ENCODE measurements around the gene CDK18. TPM values are rescaled to one million over a fixed set of nuclear protein-coding genes. Genes with fewer than 3 reads are reported as not detected.
A peak's percentile ranks its signal among the peaks of the same experiment; 100 is the strongest.
"Not testable (repeated sequence)": the region's sequence is repeated elsewhere in the genome, so short reads cannot be mapped to it uniquely, and the experiment has no call there.

CDK18 gene
- total RNA-seq, 8 experiments from 2014 or later: 1.3 to 12.0 (median 2.3) TPM

- H3K4me1 ChIP-seq (replicated peaks in 1 of 2): peaks cover 21 to 22% of the 10 kb centered on the region in 2 donors
- peak overlapping the region; percentile 45 to 63 for H3K27ac ChIP-seq
- H3K4me3 ChIP-seq: no peak overlapping the region
- WGBS, 10 experiments: 0 to 66% (median 50%) methylated on average over 1 to 4 of the region's 4 CpGs; no CpG with 5 or more reads in 3 of the 10 experiments
- in situ Hi-C loops (cut with MboI; ENCODE audit: low pct_unique_long_range_greater_than_20kb in 2 of 9, low sequenced_read_pairs in 9 of 9, unreplicated experiment in 9 of 9): no loop called here
- ATAC-seq (replicated peaks in 6 of 8): peak in 3 of 8 experiments; percentile 31 to 77 (median 75)
Observed at GRCh38 chr1:205473475-205473874, 31.0 kb upstream of the CDK18 start.

DNA sequence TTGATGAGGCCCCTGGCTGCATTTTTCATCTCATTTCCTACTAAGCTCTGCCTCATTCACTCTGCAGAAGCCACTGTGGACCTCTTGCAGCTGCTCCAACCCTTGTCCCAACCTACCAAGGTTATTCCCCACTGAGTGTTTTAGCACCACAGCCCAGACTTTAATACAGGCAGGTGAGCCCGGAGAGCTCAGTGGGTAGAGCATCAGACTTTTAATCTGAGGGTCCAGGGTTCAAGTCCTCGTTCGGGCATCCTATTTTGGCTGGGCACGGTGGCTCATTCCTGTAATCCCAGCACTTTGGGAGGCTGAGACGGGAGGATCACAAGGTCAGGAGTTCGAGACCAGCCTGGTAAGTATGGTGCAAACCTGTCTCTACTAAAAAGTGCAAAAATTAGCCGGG, 30.5 kb upstream of the CDK18 start:
- in situ Hi-C loops (cut with MboI; ENCODE audit: low pct_unique_long_range_greater_than_20kb in 2 of 9, low sequenced_read_pairs in 9 of 9, unreplicated experiment in 9 of 9): no loop called here
- 57 to 96% (median 91%) methylated on average over 3 to 7 of the region's 7 CpGs; no CpG with 5 or more reads in 2 of the 10 experiments for WGBS, 10 experiments

DNA sequence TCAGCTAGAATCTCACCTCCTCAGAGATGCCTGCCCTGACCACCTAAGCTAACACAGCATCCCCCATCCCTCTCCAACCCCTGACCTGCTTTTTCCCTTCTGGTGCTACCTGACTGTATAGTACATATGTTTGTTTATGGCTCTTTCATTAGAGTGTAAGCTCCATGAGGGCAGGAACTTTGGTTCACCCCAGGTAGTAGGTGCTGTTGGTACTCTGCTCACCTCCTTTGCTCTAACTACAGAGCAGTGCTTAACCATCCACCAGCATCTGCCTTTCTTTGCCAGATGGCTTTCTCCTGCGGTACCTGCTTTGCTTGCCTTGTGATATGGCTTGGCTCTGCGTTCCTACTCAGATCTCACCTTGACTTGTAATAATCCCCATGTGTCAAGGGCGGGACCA, 29.9 kb upstream of the CDK18 start:
- peaks cover 21 to 22% of the 10 kb centered on the region in 2 donors for H3K4me1 ChIP-seq (replicated peaks in 1 of 2)
- no peak overlapping the region for H3K27ac ChIP-seq
- in situ Hi-C loops (cut with MboI; ENCODE audit: low pct_unique_long_range_greater_than_20kb in 2 of 9, low sequenced_read_pairs in 9 of 9, unreplicated experiment in 9 of 9): no loop called here
- no peak overlapping the region for H3K4me3 ChIP-seq
- WGBS, 10 experiments: 42 to 100% (median 94%) methylated on average over 1 to 3 of the region's 3 CpGs; no CpG with 5 or more reads in 3 of the 10 experiments
- no peak for ATAC-seq (replicated peaks in 6 of 8)

More for the DNA sequence above, 30.5 kb upstream of the CDK18 start:
- no peak overlapping the region for H3K4me3 ChIP-seq
- no peak overlapping the region for H3K27ac ChIP-seq
- H3K4me1 ChIP-seq (replicated peaks in 1 of 2): peaks cover 21 to 22% of the 10 kb centered on the region in 2 donors
- ATAC-seq (replicated peaks in 6 of 8): no peak

GRCh38 chr1:205475855-205476254, 28.6 kb upstream of the CDK18 start:
- no peak overlapping the region for H3K4me3 ChIP-seq
- in situ Hi-C loops (cut with MboI; ENCODE audit: low pct_unique_long_range_greater_than_20kb in 2 of 9, low sequenced_read_pairs in 9 of 9, unreplicated experiment in 9 of 9): loop anchor here in 2 of 9 experiments (25.0 kb wide), 2 partner anchors 89 to 139 kb away; no protein-coding TSS in a partner anchor
- no peak for ATAC-seq (replicated peaks in 6 of 8)
- 64 to 100% (median 100%) methylated on average over 1 of the region's 1 CpG for WGBS, 10 experiments
- H3K27ac ChIP-seq: no peak overlapping the region
- H3K4me1 ChIP-seq (replicated peaks in 1 of 2): peaks cover 16 to 18% of the 10 kb centered on the region in 2 donors

GRCh38 chr1:205476648-205477047, 27.8 kb upstream of the CDK18 start:
- H3K4me1 ChIP-seq (replicated peaks in 1 of 2): peaks cover 16 to 20% of the 10 kb centered on the region in 2 donors
- in situ Hi-C loops (cut with MboI; ENCODE audit: low pct_unique_long_range_greater_than_20kb in 2 of 9, low sequenced_read_pairs in 9 of 9, unreplicated experiment in 9 of 9): loop anchor here in 2 of 9 experiments (25.0 kb wide), 2 partner anchors 89 to 139 kb away; no protein-coding TSS in a partner anchor
- H3K4me3 ChIP-seq: no peak overlapping the region
- H3K27ac ChIP-seq: no peak overlapping the region
- ATAC-seq (replicated peaks in 6 of 8): no peak
- 39 to 92% (median 86%) methylated on average over 1 to 4 of the region's 4 CpGs; no CpG with 5 or more reads in 4 of the 10 experiments for WGBS, 10 experiments

DNA sequence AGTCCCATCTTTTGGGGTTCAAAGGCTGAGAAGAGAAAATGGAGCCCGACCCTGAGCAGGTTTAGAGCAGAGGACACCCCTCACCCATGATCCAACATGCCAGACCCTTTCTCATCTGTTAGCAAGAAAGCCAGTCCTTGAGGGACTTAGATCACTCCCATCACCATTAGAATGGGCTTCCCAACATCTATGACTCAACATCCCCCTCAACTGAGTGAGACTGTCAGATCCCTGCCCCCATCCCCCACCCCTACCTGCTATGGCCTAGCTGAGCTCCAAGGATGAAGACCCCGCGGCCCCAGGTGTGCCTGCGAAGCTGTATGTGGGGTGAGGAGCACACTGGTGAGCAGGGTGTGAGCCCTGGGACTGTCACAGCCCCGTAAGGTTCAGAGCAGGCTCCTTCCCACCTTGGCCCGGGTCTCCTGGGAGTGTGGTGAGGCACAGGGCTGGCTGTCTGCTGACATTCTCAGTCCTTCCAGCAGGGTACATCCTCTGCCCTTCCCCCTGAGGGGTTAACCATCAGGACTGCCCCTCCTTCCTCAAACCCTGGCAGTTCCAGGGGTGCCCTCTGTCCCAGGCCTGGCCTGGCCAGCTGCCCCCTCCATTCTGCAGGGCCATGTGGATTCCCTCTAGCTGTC, 27.2 kb upstream of the CDK18 start:
- Histone ChIP-seq H3K4me1 (replicated peaks in 1 of 2) (peaks cover 16 to 22% of the 10 kb centered on the region in 2 donors), H3K27ac (no peak overlapping the region), H3K4me3 (no peak overlapping the region)
- WGBS, 10 experiments: 83% methylated on average over 1 of the region's 6 CpGs; no CpG with 5 or more reads in 9 of the 10 experiments
- no peak for ATAC-seq (replicated peaks in 6 of 8)
- in situ Hi-C loops (cut with MboI; ENCODE audit: low pct_unique_long_range_greater_than_20kb in 2 of 9, low sequenced_read_pairs in 9 of 9, unreplicated experiment in 9 of 9): loop anchor here in 2 of 9 experiments (25.0 kb wide), 2 partner anchors 90 to 140 kb away; no protein-coding TSS in a partner anchor

GRCh38 chr1:205477759-205478247, 26.7 kb upstream of the CDK18 start:
- Histone ChIP-seq H3K4me3 (no peak overlapping the region), H3K27ac (no peak overlapping the region), H3K4me1 (replicated peaks in 1 of 2) (peaks cover 13 to 18% of the 10 kb centered on the region in 2 donors)
- in situ Hi-C loops (cut with MboI; ENCODE audit: low pct_unique_long_range_greater_than_20kb in 2 of 9, low sequenced_read_pairs in 9 of 9, unreplicated experiment in 9 of 9): loop anchor here in 2 of 9 experiments (25.0 kb wide), 2 partner anchors 91 to 141 kb away; no protein-coding TSS in a partner anchor
- ATAC-seq (replicated peaks in 6 of 8): peak in 2 of 8 experiments; percentile 18 to 57
- WGBS, 10 experiments: 30 to 100% (median 88%) methylated on average over 1 to 9 of the region's 12 CpGs; no CpG with 5 or more reads in 6 of the 10 experiments

GRCh38 chr1:205478985-205479384, 25.5 kb upstream of the CDK18 start:
- peak overlapping the region in 1 of 2 donors; percentile 30 for H3K27ac ChIP-seq
- peaks cover 8 to 13% of the 10 kb centered on the region in 2 donors for H3K4me1 ChIP-seq (replicated peaks in 1 of 2)
- not testable (repeated sequence) for H3K4me3 ChIP-seq; ATAC-seq (replicated peaks in 6 of 8)
- WGBS, 10 experiments: 8 to 100% (median 82%) methylated on average over 1 to 2 of the region's 2 CpGs; no CpG with 5 or more reads in 3 of the 10 experiments
- in situ Hi-C loops (cut with MboI; ENCODE audit: low pct_unique_long_range_greater_than_20kb in 2 of 9, low sequenced_read_pairs in 9 of 9, unreplicated experiment in 9 of 9): loop anchor here in 2 of 9 experiments (25.0 kb wide), 2 partner anchors 92 to 142 kb away; no protein-coding TSS in a partner anchor

DNA sequence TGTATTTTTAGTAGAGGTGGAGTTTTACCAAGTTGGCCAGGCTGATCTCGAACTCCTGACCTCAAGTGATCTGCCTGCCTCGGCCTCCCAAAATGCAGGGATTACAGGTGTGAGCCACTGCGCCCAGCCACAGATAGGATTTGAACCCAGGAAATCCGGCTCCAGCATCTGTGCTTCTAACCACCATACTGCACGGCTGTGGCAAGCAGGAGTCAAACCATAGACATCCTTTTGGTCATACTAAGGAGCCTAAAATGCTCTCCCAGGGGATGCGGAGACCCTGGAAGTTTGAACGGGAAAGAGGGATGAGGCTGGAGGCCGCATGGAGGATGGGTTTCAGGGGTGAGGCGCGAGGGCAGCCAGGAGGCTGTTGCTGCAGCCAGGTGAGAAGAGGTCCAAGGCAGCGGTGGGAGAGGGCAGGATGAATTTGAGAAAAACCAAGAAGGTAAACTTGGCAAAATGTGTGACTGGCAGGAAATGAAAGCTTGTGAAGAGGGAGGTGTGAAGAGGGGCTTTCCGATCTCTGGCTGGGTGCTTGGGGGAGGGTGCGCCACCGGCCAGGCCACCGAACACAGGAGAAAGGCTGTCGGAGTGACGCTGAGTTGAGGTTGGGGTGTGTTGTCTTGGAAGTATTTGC, 24.0 kb upstream of the CDK18 start:
- no peak for ATAC-seq (replicated peaks in 6 of 8)
- Histone ChIP-seq H3K4me1 (replicated peaks in 1 of 2) (peaks cover 10 to 13% of the 10 kb centered on the region in 2 donors), H3K4me3 (no peak overlapping the region), H3K27ac (no peak overlapping the region)
- WGBS, 10 experiments: 10 to 97% (median 80%) methylated on average over 1 to 17 of the region's 17 CpGs; no CpG with 5 or more reads in 1 of the 10 experiments
- in situ Hi-C loops (cut with MboI; ENCODE audit: low pct_unique_long_range_greater_than_20kb in 2 of 9, low sequenced_read_pairs in 9 of 9, unreplicated experiment in 9 of 9): loop anchor here in 3 of 9 experiments (10.0 to 25.0 kb wide), 3 partner anchors 86 to 143 kb away; no protein-coding TSS in a partner anchor

- Histone ChIP-seq H3K4me1 (replicated peaks in 1 of 2) (peaks cover 10 to 13% of the 10 kb centered on the region in 2 donors), H3K4me3 (no peak overlapping the region), H3K27ac (no peak overlapping the region)
- 60 to 86% methylated on average over 2 to 8 of the region's 11 CpGs; no CpG with 5 or more reads in 8 of the 10 experiments for WGBS, 10 experiments
- in situ Hi-C loops (cut with MboI; ENCODE audit: low pct_unique_long_range_greater_than_20kb in 2 of 9, low sequenced_read_pairs in 9 of 9, unreplicated experiment in 9 of 9): loop anchor here in 3 of 9 experiments (10.0 to 25.0 kb wide), 3 partner anchors 86 to 144 kb away; no protein-coding TSS in a partner anchor
- ATAC-seq (replicated peaks in 6 of 8): no peak
Observed at GRCh38 chr1:205481218-205481617, 23.3 kb upstream of the CDK18 start.

GRCh38 chr1:205481629-205482151, 22.8 kb upstream of the CDK18 start:
- in situ Hi-C loops (cut with MboI; ENCODE audit: low pct_unique_long_range_greater_than_20kb in 2 of 9, low sequenced_read_pairs in 9 of 9, unreplicated experiment in 9 of 9): loop anchor here in 3 of 9 experiments (10.0 to 25.0 kb wide), 3 partner anchors 87 to 144 kb away; no protein-coding TSS in a partner anchor
- H3K4me3 ChIP-seq: no peak overlapping the region
- no peak overlapping the region for H3K27ac ChIP-seq
- peak in 3 of 8 experiments; percentile 23 to 73 (median 67) for ATAC-seq (replicated peaks in 6 of 8)
- WGBS, 10 experiments: 26 to 87% (median 60%) methylated on average over 1 to 6 of the region's 15 CpGs; no CpG with 5 or more reads in 4 of the 10 experiments
- H3K4me1 ChIP-seq (replicated peaks in 1 of 2): peaks cover 10 to 13% of the 10 kb centered on the region in 2 donors

DNA sequence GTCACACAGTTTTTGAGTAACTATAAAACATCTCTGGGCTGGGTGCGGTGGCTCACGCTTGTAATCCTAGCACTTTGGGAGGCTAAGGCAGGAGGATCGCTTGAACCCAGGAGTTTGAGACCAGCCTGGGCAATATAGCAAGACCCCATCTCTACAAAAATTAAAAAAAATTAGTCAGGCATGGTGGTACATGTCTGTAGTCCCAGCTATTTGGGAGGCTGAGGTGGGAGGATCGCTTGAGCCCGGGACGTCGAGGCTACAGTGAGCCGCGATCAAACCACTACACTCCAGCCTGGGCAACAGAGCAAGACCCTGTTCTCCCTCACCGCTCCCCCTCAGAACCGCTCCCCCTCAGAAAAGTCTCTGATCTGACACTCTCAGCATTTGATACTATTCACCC, 21.9 kb upstream of the CDK18 start:
- WGBS, 10 experiments: 40 to 100% (median 88%) methylated on average over 1 to 11 of the region's 11 CpGs; no CpG with 5 or more reads in 3 of the 10 experiments
- ATAC-seq (replicated peaks in 6 of 8); H3K27ac ChIP-seq; H3K4me3 ChIP-seq: not testable (repeated sequence)
- in situ Hi-C loops (cut with MboI; ENCODE audit: low pct_unique_long_range_greater_than_20kb in 2 of 9, low sequenced_read_pairs in 9 of 9, unreplicated experiment in 9 of 9): loop anchor here in 3 of 9 experiments (10.0 to 25.0 kb wide), 3 partner anchors 88 to 145 kb away; no protein-coding TSS in a partner anchor
- peaks cover 10 to 13% of the 10 kb centered on the region in 2 donors for H3K4me1 ChIP-seq (replicated peaks in 1 of 2)

All from motor neuron (in vitro differentiated cells).